Activated gamma-delta T cell treated with Interleukin-2 at 50 U/mL for 16 hours (primary cell): ENCODE results near the gene C2CD2L.
"Not testable (repeated sequence)": the region's sequence is repeated elsewhere in the genome, so short reads cannot be mapped to it uniquely, and the experiment has no call there.

Experiments used
- DNase-seq: peaks from one replicate; pipeline ENCODE4 v3.0.0-alpha.2; 2020

C2CD2L gene

GRCh38 chr11:119116235-119116594, 9.1 kb downstream of the C2CD2L start:
- DNase-seq, result no peak

GRCh38 chr11:119116601-119117000, 9.5 kb downstream of the C2CD2L start:
- DNase-seq, result no peak

GRCh38 chr11:119117004-119117706, 10.0 kb downstream of the C2CD2L start:
- no peak for DNase-seq

- DNase-seq, result no peak
These were observed 11.1 kb downstream of the C2CD2L start for GRCh38 chr11:119118227-119118626.

GRCh38 chr11:119118946-119119345, 11.8 kb downstream of the C2CD2L start:
- no peak for DNase-seq

GRCh38 chr11:119120639-119121007, 13.5 kb downstream of the C2CD2L start:
- DNase-seq, result no peak

- DNase-seq, result peak; percentile 100
These were observed 14.1 kb downstream of the C2CD2L start, which contains the start of gene HINFP for GRCh38 chr11:119121008-119121810. Gene HINFP (plus strand): TSS chr11:119121580. CDS start chr11:119126945, 5,365 bp downstream.

- no peak for DNase-seq
These were observed 14.6 kb downstream of the C2CD2L start for GRCh38 chr11:119121811-119122124.

GRCh38 chr11:119125821-119126220, 18.7 kb downstream of the C2CD2L start:
- no peak for DNase-seq

- DNase-seq, result no peak
These were observed 19.6 kb downstream of the C2CD2L start for GRCh38 chr11:119126675-119127268.

- no peak for DNase-seq
These were observed 23.5 kb downstream of the C2CD2L start for GRCh38 chr11:119130662-119131061.

GRCh38 chr11:119134389-119134978, 27.3 kb downstream of the C2CD2L start:
- no peak for DNase-seq

- not testable (repeated sequence) for DNase-seq
These were observed 32.1 kb downstream of the C2CD2L start for GRCh38 chr11:119139276-119139675.

- DNase-seq, result no peak
These were observed 37.8 kb downstream of the C2CD2L start for GRCh38 chr11:119144825-119145486.

- no peak for DNase-seq
These were observed 38.4 kb downstream of the C2CD2L start for GRCh38 chr11:119145551-119145950.

- DNase-seq, result no peak
These were observed 40.6 kb downstream of the C2CD2L start for GRCh38 chr11:119147604-119148333.

GRCh38 chr11:119148720-119149017, 41.5 kb downstream of the C2CD2L start:
- DNase-seq, result no peak

- DNase-seq, result no peak
These were observed 42.1 kb downstream of the C2CD2L start, which contains the start of gene ABCG4 for GRCh38 chr11:119149018-119149785. Gene ABCG4 (plus strand): TSS chr11:119149052. CDS start chr11:119149966, 914 bp downstream.

- no peak for DNase-seq
These were observed 42.7 kb downstream of the C2CD2L start for GRCh38 chr11:119149786-119150275.

- no peak for DNase-seq
These were observed 44.9 kb downstream of the C2CD2L start for GRCh38 chr11:119152043-119152442.

GRCh38 chr11:119152604-119153003, 45.5 kb downstream of the C2CD2L start:
- no peak for DNase-seq
